CD4-positive, alpha-beta T cell treated with Interleukin-4 for 4 hours (primary cell): ENCODE measurements around the gene NLRP3.
"Not testable (repeated sequence)": the region's sequence is repeated elsewhere in the genome, so short reads cannot be mapped to it uniquely, and the experiment has no call there.

Experiments
- DNase-seq: peaks from one replicate; pipeline ENCODE4 v3.0.0-alpha.2; 2020

Gene NLRP3

GRCh38 chr1:247474367-247474766 is 58.4 kb downstream of the NLRP3 start:
- no peak for DNase-seq

- DNase-seq = no peak
These were observed 59.8 kb downstream of the NLRP3 start for GRCh38 chr1:247475793-247476192.

GRCh38 chr1:247476328-247477058 is 60.5 kb downstream of the NLRP3 start:
- DNase-seq = not testable (repeated sequence)

- DNase-seq = no peak
These were observed 66.8 kb downstream of the NLRP3 start for GRCh38 chr1:247482747-247483146.

GRCh38 chr1:247487057-247487456 is 71.1 kb downstream of the NLRP3 start:
- peak; percentile 63 for DNase-seq

GRCh38 chr1:247491328-247491727 is 75.4 kb downstream of the NLRP3 start:
- DNase-seq = no peak

GRCh38 chr1:247493106-247493505 is 77.1 kb downstream of the NLRP3 start:
- no peak for DNase-seq

- DNase-seq = no peak
These were observed 78.8 kb downstream of the NLRP3 start for GRCh38 chr1:247494767-247495166.

GRCh38 chr1:247496581-247497285 is 80.8 kb downstream of the NLRP3 start:
- no peak for DNase-seq
